HL-60 (cell line): ENCODE measurements around the gene F2R.

ENCODE experiments used
- DNase-seq, 2 experiments: peaks; one replicate each; pipeline ENCODE4 v3.0.0-alpha.2; 2010 to 2020; ENCODE audit warnings: low read depth in 1 of 2, low spot score in 1 of 2
- H3K27ac ChIP-seq: fragments of 250-450 bp; sonication (Bioruptor Pico); replicated peaks from 2 replicates; pipeline ENCODE4 v1.5.1; 2020; ENCODE audit warnings: mild to moderate bottlenecking, moderate library complexity
- H3K27me3 ChIP-seq: fragments of 250-450 bp; sonication (Bioruptor Pico); 2 replicates; pipeline ENCODE4 v1.5.1; 2021; ENCODE audit warnings: mild to moderate bottlenecking, moderate library complexity; ENCODE audit not compliant: insufficient read depth, poor library complexity, severe bottlenecking
- H3K4me3 ChIP-seq: replicated peaks from 2 replicates; pipeline ENCODE4 v1.5.1; 2011; ENCODE audit warnings: mild to moderate bottlenecking, control low read depth, low read length; ENCODE audit not compliant: insufficient read depth
- CTCF ChIP-seq: IDR thresholded peaks from one replicate; pipeline ENCODE4 v1.5.1; 2011; ENCODE audit warnings: low read length, control low read depth, inconsistent platforms; ENCODE audit not compliant: insufficient read depth
- GABPA ChIP-seq: IDR thresholded peaks from 2 replicates; pipeline ENCODE4 v1.6.1; 2012; ENCODE audit warnings: low read depth
- POLR2AphosphoS5 ChIP-seq: IDR thresholded peaks from 2 replicates; pipeline ENCODE4 v1.6.1; 2012; ENCODE audit warnings: low read depth
- REST ChIP-seq: IDR thresholded peaks from 2 replicates; pipeline ENCODE4 v1.6.1; 2012; ENCODE audit warnings: low read depth; ENCODE audit not compliant: insufficient replicate concordance
- SPI1 ChIP-seq: IDR thresholded peaks from 2 replicates; pipeline ENCODE4 v1.6.1; 2012; ENCODE audit warnings: low read depth, mild to moderate bottlenecking, borderline replicate concordance

Gene F2R

GRCh38 chr5:76684756-76685519 lies 31.0 kb upstream of the F2R start:
- TF ChIP-seq GABPA (no peak), CTCF (no peak), REST (no peak), SPI1 (no peak), POLR2AphosphoS5 (no peak)
- Histone ChIP-seq H3K27me3 (no peaks in the 10 kb centered on the region), H3K4me3 (no peak overlapping the region), H3K27ac (no peak overlapping the region)
- no peak for DNase-seq

- Histone ChIP-seq H3K27me3 (no peaks in the 10 kb centered on the region), H3K27ac (no peak overlapping the region), H3K4me3 (no peak overlapping the region)
- DNase-seq: no peak
- no peak for TF ChIP-seq GABPA
- TF ChIP-seq SPI1: no peak
- no peak for TF ChIP-seq CTCF
- TF ChIP-seq REST: no peak
- TF ChIP-seq POLR2AphosphoS5: no peak
Measured at GRCh38 chr5:76685704-76686103, 30.2 kb upstream of the F2R start.

GRCh38 chr5:76688212-76688611 lies 27.7 kb upstream of the F2R start:
- Histone ChIP-seq H3K27me3 (no peaks in the 10 kb centered on the region), H3K4me3 (no peak overlapping the region), H3K27ac (no peak overlapping the region)
- no peak for DNase-seq
- TF ChIP-seq GABPA (no peak), REST (no peak), POLR2AphosphoS5 (no peak), CTCF (no peak)
